Fibroblast of villous mesenchyme (primary cell): Measurements from ENCODE around the gene SLC30A10. TPM values are rescaled to one million over a fixed set of nuclear protein-coding genes. Genes with fewer than 3 reads are reported as not detected.
"Not testable (repeated sequence)": the region's sequence is repeated elsewhere in the genome, so short reads cannot be mapped to it uniquely, and the experiment has no call there.

ENCODE experiments used
- DNase-seq: peaks from one replicate; pipeline ENCODE4 v3.0.0-alpha.2; 2010; ENCODE audit warnings: low read depth
- H3K4me3 ChIP-seq: 2 replicates; pipeline ENCODE4 v1.5.1; 2011; ENCODE audit warnings: low read depth, mild to moderate bottlenecking, low read length
- total RNA-seq: library from RNA; depleted of rRNA; stranded (reverse); fragments of >200 nt; gene quantifications from 2 replicates; pipeline ENCODE4 v1.2.3, GENCODE V29; 2012
- TF ChIP-seq, protein P1 (sequence below): IDR thresholded peaks from 2 replicates; pipeline ENCODE4 v1.5.1; 2012; ENCODE audit warnings: low read depth, mild to moderate bottlenecking, low read length; ENCODE audit not compliant: insufficient read depth

Gene SLC30A10
- total RNA-seq, 1 donor = not detected

- H3K4me3 ChIP-seq = no peak overlapping the region
- TF ChIP-seq, protein P1, sequence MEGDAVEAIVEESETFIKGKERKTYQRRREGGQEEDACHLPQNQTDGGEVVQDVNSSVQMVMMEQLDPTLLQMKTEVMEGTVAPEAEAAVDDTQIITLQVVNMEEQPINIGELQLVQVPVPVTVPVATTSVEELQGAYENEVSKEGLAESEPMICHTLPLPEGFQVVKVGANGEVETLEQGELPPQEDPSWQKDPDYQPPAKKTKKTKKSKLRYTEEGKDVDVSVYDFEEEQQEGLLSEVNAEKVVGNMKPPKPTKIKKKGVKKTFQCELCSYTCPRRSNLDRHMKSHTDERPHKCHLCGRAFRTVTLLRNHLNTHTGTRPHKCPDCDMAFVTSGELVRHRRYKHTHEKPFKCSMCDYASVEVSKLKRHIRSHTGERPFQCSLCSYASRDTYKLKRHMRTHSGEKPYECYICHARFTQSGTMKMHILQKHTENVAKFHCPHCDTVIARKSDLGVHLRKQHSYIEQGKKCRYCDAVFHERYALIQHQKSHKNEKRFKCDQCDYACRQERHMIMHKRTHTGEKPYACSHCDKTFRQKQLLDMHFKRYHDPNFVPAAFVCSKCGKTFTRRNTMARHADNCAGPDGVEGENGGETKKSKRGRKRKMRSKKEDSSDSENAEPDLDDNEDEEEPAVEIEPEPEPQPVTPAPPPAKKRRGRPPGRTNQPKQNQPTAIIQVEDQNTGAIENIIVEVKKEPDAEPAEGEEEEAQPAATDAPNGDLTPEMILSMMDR = no peak
- no peak for DNase-seq
Measured at GRCh38 chr1:219945795-219946194, 17.4 kb upstream of the SLC30A10 start.

DNA sequence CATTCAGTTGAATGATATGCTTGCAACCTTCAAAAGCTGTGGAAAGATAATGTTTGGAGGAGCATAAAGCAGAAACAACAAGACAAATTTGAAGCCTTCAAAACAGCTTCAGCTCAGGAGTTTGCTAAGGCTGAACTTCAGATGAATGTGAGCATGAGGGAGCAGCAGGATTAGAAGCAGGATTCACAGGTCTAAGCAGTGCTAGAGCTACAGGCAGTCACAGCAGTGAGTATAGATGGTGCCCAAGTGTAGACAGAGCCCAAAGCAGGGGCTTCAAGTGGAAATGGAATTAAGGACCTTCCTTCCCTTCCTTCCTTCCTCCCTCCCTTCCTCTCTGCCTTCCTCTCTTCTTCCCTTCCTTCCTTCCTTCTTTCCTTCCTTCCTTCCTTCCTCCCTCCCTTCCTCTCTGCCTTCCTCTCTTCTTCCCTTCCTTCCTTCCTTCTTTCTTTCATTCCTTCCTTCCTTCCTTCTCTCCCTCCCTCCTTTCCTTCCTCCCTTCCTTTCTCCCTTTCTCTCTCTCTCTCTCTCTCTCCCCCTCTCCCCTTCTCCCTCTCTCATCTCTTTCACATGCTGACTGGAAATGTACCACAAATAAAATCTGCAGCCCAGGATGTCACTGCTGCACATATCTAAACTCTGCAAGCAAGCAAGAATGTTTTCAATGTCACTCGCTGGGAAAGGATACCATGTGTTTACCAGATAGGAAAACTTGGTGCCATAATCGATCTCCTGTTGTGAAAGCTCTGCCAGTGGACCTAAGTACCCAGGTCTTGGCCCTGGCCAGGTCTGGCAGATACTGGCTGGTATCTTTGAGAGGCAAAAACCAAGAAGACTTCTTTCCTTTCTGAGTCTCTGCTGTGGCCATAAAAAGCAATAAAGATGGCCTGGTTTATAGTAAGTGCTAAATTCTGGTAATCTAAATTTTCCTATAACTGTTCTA, 13.1 kb upstream of the SLC30A10 start:
- TF ChIP-seq, protein P1 = no peak
- no peak overlapping the region for H3K4me3 ChIP-seq
- no peak for DNase-seq

GRCh38 chr1:219940707-219941106, 12.3 kb upstream of the SLC30A10 start:
- no peak for DNase-seq
- no peak overlapping the region for H3K4me3 ChIP-seq
- TF ChIP-seq, protein P1 = no peak

DNA sequence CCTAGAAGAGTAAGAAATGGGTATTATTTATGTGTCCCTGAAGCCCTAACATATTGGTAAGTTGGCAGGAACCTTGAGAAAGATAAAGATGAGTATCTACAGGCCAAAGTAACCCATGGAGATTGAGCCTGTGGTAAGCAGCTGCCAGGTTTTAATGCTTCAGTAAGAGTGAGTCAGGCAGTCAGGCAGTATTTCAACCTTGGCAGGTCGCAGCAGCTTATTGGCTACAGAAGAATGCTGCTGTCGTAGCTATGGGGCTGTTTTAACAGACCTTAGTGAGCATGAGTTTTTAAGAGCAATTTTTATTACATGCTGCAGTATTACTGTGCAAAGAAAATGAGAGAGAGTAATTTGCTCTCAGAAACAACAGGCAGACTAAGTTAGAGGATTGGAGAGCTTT, 10.3 kb upstream of the SLC30A10 start:
- peak; percentile 42 for DNase-seq
- no peak overlapping the region for H3K4me3 ChIP-seq
- TF ChIP-seq, protein P1 = no peak

DNA sequence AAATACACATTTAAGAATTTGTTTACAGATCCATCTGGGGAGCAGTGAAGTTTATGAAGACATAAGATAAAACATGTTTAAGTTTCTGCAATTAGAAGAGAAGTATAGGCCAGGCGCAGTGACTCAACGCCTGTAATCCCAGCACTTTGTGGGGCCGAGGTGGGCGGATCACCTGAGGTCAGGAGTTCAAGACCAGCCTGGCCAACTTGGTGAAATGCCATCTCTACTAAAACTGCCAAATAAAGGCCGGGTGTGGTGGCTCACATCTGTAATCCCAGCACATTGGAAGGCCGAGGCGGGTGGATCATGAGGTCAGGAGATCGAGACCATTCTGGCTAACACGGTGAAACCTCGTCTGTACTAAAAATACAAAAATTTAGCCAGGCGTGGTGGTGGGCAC, 5.4 kb upstream of the SLC30A10 start:
- DNase-seq, H3K4me3 ChIP-seq: not testable (repeated sequence)

DNA sequence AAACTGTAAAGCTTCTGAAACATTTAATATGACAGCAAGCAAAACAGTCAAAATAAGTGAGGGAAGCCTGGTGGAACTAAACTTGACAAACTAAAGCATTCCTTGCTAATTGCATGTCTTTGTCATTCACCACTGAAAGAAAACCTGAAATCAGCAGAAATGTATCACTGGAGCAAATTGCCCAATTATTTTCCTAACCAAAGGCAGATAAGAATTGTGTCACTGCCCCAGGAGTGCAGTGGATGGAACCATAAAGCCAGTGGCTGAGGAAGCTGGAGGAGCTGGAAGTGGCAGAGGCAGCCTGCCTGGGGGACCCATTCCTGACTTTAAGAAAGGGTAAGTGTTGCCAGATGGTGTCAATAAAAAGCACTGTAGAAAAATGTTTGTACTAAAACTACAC, 2.7 kb upstream of the SLC30A10 start:
- H3K4me3 ChIP-seq = no peak overlapping the region
- DNase-seq = no peak
- TF ChIP-seq, protein P1 = no peak

DNA sequence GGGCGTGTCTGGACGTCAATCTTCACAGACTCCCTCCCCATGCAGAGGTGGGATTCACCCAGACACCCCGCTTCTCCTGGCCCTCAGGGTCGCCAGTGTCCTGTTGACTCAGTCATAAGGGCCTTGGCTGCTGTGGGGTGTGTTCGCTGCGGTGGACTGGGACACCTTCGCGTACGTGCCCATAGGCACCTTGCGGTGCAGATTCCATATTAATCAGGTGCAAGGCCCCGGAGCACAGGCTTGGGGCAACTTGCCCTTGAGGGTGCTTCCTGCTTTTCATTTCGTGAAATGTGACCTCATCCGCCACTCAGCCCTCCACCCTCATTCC, 398 bp upstream of the SLC30A10 start:
- TF ChIP-seq, protein P1 = no peak
- no peak overlapping the region for H3K4me3 ChIP-seq
- no peak for DNase-seq
